ENCODE results near the gene KCTD11. TPM values are rescaled to one million over a fixed set of nuclear protein-coding genes. Genes with fewer than 3 reads are reported as not detected.

Gene KCTD11
- total RNA-seq, 2 experiments from 2014 or later: 11.2 to 12.5 TPM

DNA sequence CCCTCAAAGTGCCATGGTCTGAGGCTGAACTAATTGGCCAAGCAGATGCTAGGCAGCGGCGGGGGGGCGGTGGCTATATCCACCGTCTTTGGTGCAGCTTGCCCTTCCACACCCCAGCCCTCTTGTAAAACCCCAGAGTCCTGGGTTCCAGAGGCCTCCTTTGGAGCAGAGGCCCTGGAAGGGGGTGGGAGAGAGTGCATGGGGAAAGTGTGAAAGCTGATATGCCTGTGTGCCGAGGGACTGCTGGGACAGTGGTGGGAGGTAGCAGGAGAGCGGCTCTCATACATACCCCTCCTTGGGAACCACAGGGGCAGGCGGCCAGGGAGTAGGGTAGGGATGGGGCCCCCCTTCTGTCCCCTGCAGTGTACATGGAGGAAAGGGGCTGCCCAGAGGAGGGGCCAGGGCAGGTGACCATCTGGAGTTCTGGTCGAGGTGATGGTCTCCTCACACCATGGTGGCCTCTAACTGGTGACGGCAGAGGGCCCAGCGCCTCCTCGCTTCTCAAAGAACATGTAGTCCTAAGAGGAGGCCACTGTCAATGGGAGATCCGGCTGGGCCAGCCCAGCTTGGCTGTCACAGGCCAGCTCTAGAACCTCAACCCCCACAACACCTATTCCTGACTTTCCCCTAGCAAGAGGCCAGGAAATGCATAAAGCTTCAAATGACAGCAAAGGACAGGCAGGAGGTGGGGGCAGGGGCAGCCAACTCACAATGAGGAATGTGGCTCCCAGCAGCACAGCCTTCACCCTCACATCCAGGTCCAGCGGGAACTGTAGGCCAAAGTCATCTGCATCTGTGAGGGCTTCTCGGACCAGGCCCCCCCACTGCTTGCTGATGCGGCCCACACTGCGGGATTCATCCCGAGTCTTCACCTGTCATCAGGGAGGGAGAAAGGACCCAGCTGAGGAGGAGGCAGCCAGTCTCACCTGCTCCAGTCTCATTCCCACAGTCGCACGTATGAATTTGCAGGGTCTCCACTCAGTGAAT, 38.3 kb downstream of the KCTD11 start:
- peaks cover 33% of the 10 kb centered on the region for H3K4me1 Mint-ChIP-seq
- no peaks in the 10 kb centered on the region for H3K9me3 Mint-ChIP-seq
- H3K27me3 Mint-ChIP-seq: no peaks in the 10 kb centered on the region
- ChIA-PET CTCF (interaction anchor here (1.1 kb wide), 1 partner anchor 11 kb away, joined by 3 read pairs; no protein-coding TSS in a partner anchor), POLR2A (no interaction called here)
- H3K36me3 Mint-ChIP-seq (ENCODE audit: low read depth): peaks cover 39% of the 10 kb centered on the region
- no peak overlapping the region for H3K4me3 Mint-ChIP-seq
- no peak overlapping the region for H3K27ac Mint-ChIP-seq
- no peak for DNase-seq

DNA sequence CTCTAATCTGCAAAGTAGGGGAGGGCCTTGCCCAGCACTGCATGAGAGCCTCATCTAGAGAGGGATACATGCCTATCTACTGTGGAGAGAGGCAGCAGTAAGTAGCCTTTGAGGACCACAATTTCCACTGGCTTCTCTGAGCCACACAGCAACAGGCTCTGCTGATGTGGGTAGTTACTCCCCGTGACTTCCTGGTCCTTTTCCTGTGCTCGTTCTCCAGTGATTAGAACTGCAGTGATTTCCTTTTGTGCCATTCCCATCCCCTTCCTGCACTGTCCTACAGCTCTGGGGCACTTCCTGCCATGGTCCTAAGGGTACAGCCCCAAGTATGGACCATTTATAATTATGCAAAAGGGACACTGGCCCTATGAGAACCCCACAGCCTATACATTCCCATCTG, 39.3 kb downstream of the KCTD11 start:
- Mint-ChIP-seq H3K27ac (peak overlapping the region; percentile 26), H3K4me1 (peaks cover 34% of the 10 kb centered on the region), H3K36me3 (ENCODE audit: low read depth) (peaks cover 39% of the 10 kb centered on the region), H3K9me3 (no peaks in the 10 kb centered on the region), H3K27me3 (no peaks in the 10 kb centered on the region), H3K4me3 (peak overlapping the region; percentile 74)
- ChIA-PET CTCF (no interaction called here), POLR2A (no interaction called here)
- DNase-seq: no peak

DNA sequence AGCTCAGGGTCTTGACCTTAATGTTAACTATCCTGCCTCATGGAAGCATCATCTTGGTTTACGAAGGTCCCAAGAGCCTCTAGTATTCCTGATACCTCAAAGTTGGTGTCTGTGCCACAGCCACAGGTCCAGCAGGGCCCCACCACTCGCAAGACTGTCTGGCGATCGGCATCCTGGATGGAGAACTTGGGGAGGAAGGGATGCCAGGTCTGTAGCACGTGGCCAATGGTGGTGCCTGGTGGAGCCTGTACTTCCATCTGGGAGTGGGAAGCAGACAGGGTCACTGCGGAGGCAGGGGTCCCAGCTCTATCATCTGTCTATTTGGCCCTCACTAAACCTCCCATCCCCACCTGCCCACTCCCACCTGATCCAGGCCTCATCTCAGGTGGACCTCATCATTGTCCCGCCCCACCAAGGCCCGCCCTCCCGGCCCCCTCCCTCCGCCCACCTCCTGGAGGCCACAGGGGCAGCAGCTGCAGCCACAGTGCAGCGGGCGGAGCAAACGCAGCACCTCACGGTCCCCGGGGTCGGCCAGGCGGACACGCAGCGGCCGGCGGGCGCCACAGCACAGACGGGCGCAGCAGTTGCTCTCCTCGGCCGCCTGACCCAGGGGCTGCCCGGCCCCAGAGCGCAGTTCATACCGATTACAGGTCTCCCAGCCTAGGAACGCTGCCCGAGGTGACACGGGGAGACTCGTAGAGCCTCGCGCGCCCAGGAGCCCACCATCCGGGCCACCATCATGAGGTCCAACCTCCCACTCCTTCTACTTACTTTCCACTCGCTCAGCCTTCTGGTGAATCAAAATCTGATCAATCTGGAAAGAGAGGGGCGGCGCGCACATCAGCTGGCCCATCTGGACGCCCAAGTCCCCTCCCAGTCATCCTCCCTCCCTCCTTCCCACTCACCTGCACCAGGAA, 41.0 kb downstream of the KCTD11 start:
- H3K4me1 Mint-ChIP-seq: peaks cover 34% of the 10 kb centered on the region
- no peak for DNase-seq

DNA sequence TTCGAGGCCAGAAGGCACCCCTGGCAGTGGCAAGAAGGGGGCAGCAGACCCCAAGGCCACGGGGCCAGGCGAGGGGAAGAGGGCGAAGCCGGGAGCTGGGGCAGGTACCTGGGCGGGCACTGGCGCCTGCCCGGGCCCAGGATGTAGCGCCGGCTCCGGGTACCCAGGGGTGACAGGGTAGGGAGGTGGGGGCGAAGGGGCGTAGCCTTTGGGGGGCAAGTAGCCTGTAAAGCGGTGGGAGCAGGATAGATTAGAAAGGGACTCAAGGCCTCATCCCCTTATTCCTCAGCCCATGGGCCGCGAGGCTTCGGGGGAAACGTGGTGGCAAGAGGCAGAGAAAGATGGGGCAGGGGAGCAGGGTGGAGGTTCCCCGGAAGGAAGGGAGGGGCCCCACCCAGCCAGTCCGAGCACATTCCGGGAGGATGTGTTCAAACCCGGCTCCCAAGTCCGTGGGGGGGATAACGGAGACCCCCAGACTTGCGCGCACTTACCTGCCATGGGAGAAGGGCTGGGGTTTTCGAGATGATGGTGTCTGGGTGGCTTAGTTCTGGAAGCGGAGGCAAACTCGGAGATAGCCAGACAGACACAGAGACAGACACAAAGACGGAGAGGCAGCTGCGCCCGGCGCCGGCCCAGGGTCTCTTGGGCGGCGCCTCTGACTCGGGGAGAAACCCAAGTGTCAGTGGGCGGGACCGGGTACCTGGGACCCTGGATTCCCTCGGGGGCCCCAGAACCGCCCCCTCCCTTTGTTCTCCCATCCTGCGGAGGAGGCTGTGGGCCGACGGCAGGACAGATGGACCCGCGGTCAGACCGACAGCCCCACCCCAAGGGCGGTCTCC, 41.9 kb downstream of the KCTD11 start:
- CTCF ChIA-PET: interaction anchor here (0.6 to 1.1 kb wide), 3 partner anchors 25 to 822 kb away, joined by 3 to 4 read pairs (median 3); no protein-coding TSS in a partner anchor
- peaks cover 38% of the 10 kb centered on the region for H3K36me3 Mint-ChIP-seq (ENCODE audit: low read depth)
- POLR2A ChIA-PET: no interaction called here
- peak overlapping the region; percentile 97 for H3K4me3 Mint-ChIP-seq
- H3K4me1 Mint-ChIP-seq: peaks cover 34% of the 10 kb centered on the region
- peak overlapping the region; percentile 89 for H3K27ac Mint-ChIP-seq
- H3K9me3 Mint-ChIP-seq: no peaks in the 10 kb centered on the region
- DNase-seq: peak; percentile 69
- no peaks in the 10 kb centered on the region for H3K27me3 Mint-ChIP-seq

More for the DNA sequence above, 41.0 kb downstream of the KCTD11 start:
- POLR2A ChIA-PET: no interaction called here
- H3K27ac Mint-ChIP-seq: peak overlapping the region; percentile 36
- CTCF ChIA-PET: interaction anchor here (0.6 to 1.1 kb wide), 2 partner anchors 44 to 823 kb away, joined by 3 to 4 read pairs; no protein-coding TSS in a partner anchor
- H3K4me3 Mint-ChIP-seq: peak overlapping the region; percentile 97
- no peaks in the 10 kb centered on the region for H3K9me3 Mint-ChIP-seq
- H3K36me3 Mint-ChIP-seq (ENCODE audit: low read depth): peaks cover 39% of the 10 kb centered on the region
- H3K27me3 Mint-ChIP-seq: no peaks in the 10 kb centered on the region

DNA sequence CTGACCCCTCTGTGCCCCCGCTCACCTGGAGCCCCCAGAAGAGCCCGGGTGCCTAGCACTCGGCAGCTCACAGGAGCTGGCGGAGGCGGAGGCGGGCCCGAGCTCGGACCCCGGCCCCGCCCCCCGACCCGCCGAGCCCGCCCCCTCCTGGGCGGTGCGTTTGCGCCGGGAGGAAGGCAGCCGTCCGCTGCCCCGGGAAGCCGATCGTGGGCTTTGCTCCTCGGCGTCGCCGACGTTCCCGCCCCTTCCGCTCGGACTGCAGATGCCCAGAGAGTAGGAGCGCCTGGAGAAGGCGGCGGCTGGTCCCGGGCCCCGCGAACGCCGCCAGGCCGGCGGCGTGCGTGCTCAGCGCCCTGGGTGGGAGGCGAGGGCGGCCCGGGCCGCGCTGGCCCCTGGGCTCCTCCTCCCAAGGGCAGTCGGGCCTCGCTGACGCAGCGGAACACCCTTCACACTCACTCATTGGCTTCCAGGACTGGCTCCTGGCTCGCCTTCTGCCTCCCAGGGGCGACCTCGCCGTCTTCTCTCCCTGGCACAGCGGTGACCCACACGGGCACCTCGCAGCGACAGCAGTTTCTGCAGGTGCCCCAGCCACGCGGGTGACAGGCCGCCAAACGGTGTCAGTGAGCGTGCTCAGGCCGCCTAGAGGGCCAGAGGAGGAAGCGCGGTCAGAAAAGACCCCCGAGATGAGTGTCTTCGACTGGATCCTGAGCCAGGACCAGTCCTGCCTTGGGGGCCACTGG, 42.7 kb downstream of the KCTD11 start, which contains the start of gene PLSCR3:
Gene PLSCR3 (minus strand): TSS at position 74 of the 740 bp plus-strand sequence. CDS start 415 bp downstream, outside the sequence.
- peak; percentile 80 for DNase-seq
- H3K27me3 Mint-ChIP-seq: no peaks in the 10 kb centered on the region
- peak within 1 kb of the TSS; percentile 97 for H3K4me3 Mint-ChIP-seq
- POLR2A ChIA-PET: no interaction called here
- H3K36me3 Mint-ChIP-seq (ENCODE audit: low read depth): peaks cover 31% of the 10 kb centered on the region
- H3K9me3 Mint-ChIP-seq: no peaks in the 10 kb centered on the region
- CTCF ChIA-PET: interaction anchor here (0.6 to 1.7 kb wide), 6 partner anchors 13 to 117 kb away, joined by 3 to 4 read pairs (median 3); no protein-coding TSS in a partner anchor
- peak within 1 kb of the TSS; percentile 89 for H3K27ac Mint-ChIP-seq
- H3K4me1 Mint-ChIP-seq: peaks cover 34% of the 10 kb centered on the region

DNA sequence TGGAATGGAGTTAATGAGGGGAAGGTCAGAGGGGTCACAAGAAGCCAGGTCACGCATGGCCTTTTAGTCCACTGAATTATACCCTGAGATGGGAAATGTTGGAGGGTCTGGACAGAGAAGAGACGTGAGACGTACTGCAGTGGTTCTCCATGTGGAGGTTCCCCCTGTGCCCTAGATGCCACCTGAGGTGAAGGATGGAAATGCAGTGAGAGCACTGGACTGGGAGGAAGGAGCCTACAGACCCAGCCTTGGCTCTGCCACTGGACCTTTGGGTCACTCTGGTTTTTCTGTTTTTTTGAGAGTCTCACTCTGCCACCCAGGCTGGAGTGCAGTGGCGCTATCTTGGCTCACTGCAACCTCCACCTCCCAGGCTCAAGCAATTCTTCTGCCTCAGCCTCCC, 44.2 kb downstream of the KCTD11 start:
- no peak overlapping the region for H3K27ac Mint-ChIP-seq
- CTCF ChIA-PET: interaction anchor here (1.4 to 1.7 kb wide), 2 partner anchors 41 to 48 kb away, joined by 4 to 5 read pairs; no protein-coding TSS in a partner anchor

DNA sequence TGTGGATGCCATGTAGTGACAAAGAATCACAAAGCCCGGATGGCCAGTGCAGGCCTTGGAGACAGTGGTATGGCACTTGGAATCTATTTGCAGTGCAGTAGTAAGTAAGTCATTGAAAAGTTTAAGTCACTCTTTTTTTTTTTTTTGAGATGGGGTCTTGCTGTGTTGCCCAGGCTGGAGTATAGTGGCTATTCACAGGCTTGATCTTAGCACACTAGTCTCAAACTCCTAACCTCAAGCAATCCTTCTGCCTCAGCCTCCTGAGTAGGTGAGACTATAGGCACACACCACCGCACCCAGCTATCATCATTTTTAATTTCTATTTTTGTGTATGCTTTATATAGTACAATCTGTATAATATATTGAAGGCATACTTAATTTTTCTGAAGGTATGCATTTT, 46.6 kb downstream of the KCTD11 start:
- Mint-ChIP-seq H3K36me3 (ENCODE audit: low read depth) (peaks cover 7% of the 10 kb centered on the region), H3K9me3 (no peaks in the 10 kb centered on the region), H3K27ac (no peak overlapping the region), H3K4me3 (no peak overlapping the region), H3K27me3 (no peaks in the 10 kb centered on the region), H3K4me1 (peaks cover 23% of the 10 kb centered on the region)
- no peak for DNase-seq
- POLR2A ChIA-PET: no interaction called here
- CTCF ChIA-PET: interaction anchor here (0.6 to 2.0 kb wide), 7 partner anchors 10 to 162 kb away, joined by 3 to 6 read pairs (median 3); partner anchors contain the start of genes ACAP1 and SENP3

More for the DNA sequence above, 44.2 kb downstream of the KCTD11 start:
- peak overlapping the region; percentile 11 for H3K4me3 Mint-ChIP-seq
- H3K4me1 Mint-ChIP-seq: peaks cover 32% of the 10 kb centered on the region
- DNase-seq: no peak
- no peaks in the 10 kb centered on the region for H3K9me3 Mint-ChIP-seq
- H3K36me3 Mint-ChIP-seq (ENCODE audit: low read depth): peaks cover 22% of the 10 kb centered on the region
- no peaks in the 10 kb centered on the region for H3K27me3 Mint-ChIP-seq
- POLR2A ChIA-PET: no interaction called here

DNA sequence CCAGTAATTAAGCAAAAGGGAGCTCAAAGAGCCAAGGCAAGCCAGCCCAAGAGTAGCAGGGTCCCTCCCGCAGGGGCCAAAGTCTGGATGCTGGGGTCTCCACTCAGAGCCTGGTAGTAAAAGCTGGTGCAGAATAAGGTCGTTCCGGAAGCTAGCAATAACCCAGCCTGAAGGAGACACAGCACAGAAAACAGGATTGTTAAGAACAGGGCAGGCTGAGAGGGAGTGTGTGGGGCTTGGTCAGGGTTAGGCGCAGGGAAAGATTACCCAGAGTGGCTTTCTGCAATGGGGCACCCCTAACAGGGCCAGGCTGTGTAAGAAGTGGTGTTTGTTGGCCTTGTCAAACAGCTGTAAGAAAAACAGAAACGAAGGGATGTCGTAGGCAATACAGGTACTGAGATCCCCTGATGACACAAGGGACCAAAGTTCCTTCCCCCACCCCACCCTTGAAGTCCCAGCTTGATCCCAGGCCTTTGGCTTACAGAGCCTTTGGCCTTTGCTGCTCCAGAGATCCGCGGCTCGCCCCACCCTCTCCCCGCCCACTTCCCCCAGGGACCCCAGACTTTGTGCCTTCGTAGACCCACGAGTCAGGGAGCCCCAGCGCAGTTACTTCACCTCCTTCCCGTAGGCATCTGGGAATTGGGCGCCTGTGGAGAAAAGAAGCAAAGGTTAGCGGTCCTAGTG, 51.2 kb downstream of the KCTD11 start:
- peak; percentile 31 for DNase-seq
- peak overlapping the region; percentile 95 for H3K27ac Mint-ChIP-seq
- no peaks in the 10 kb centered on the region for H3K9me3 Mint-ChIP-seq
- peaks cover 5% of the 10 kb centered on the region for H3K36me3 Mint-ChIP-seq (ENCODE audit: low read depth)
- CTCF ChIA-PET: interaction anchor here (0.6 to 2.9 kb wide), 10 partner anchors 26 to 285 kb away, joined by 3 to 10 read pairs (median 6); partner anchors contain the start of genes TMEM102, TP53 and WRAP53
- peaks cover 26% of the 10 kb centered on the region for H3K4me1 Mint-ChIP-seq
- H3K27me3 Mint-ChIP-seq: peaks cover 12% of the 10 kb centered on the region
- peak overlapping the region; percentile 95 for H3K4me3 Mint-ChIP-seq
- POLR2A ChIA-PET: interaction anchor here (0.6 kb wide), 1 partner anchor 51 kb away, joined by 3 read pairs; no protein-coding TSS in a partner anchor

DNA sequence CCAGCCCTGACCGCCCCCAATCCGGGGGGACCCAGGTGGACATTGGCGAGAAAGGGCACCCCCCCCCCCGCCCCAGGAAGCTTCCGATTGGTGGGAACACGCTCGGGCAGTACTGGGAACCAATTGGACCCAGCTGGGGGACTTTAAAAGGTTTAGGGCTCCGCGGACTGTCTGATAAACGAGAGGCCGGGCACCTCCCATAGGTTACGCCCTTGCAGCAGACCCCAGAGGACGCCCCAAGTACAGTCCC, 51.7 kb downstream of the KCTD11 start:
- ChIA-PET CTCF (interaction anchor here (0.6 to 2.7 kb wide), 10 partner anchors 18 to 284 kb away, joined by 3 to 10 read pairs (median 4); partner anchors contain the start of genes TMEM102, TP53 and WRAP53), POLR2A (no interaction called here)
- Mint-ChIP-seq H3K4me3 (peak overlapping the region; percentile 95), H3K27ac (peak overlapping the region; percentile 95), H3K36me3 (ENCODE audit: low read depth) (peaks cover 5% of the 10 kb centered on the region), H3K27me3 (peaks cover 12% of the 10 kb centered on the region), H3K9me3 (no peaks in the 10 kb centered on the region), H3K4me1 (peaks cover 26% of the 10 kb centered on the region)
- DNase-seq: no peak

DNA sequence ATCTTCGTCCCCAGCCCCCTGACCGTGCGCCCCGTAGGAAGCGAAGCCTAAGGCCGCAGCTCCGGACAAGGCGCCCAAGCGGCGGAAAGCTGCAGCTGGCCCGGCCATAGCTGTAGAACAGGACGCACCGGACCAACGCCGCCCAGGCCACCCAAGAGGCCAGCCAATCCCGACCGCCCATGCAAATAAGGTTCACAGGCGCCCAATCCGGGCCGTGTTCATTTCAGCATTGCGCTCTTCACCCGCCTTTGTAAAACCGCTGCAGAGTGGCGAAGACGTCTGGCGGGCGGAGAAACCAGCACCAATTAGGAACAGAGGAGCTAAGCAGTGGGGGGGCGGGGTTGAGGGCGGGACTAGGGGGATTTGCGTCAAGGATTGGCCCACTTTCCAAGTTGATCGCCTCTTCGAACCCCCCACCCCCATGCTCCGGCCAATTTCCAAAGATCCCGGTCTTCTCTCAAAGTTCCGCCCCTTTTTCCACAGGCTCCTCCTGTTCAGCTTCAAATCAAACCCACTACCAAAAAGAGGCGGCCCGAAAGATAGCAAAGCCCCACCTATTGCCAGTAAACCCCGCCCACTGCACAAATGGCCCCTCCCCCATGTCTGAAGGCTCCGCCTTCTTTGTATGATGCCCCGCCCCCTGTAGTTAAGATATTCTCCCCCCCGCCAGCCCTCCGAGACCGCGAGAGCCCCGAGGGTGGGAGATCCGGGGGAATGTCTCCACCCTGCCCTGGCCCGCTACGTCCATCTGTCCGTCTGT, 52.2 kb downstream of the KCTD11 start, which contains the start of gene TMEM256:
Gene TMEM256 (minus strand): TSS at position 121 of the 760 bp plus-strand sequence. CDS start 13 bp downstream, at position 108.
- peak; percentile 98 for DNase-seq
- Mint-ChIP-seq H3K9me3 (no peaks in the 10 kb centered on the region), H3K27ac (peak within 1 kb of the TSS; percentile 95), H3K4me1 (peaks cover 28% of the 10 kb centered on the region), H3K27me3 (peaks cover 12% of the 10 kb centered on the region), H3K4me3 (peak within 1 kb of the TSS; percentile 95), H3K36me3 (ENCODE audit: low read depth) (peaks cover 5% of the 10 kb centered on the region)
- CTCF ChIA-PET: interaction anchor here (0.6 to 2.7 kb wide), 9 partner anchors 19 to 284 kb away, joined by 3 to 10 read pairs (median 4); partner anchors contain the start of genes TMEM102, TP53 and WRAP53
- POLR2A ChIA-PET: interaction anchor here (0.6 to 0.8 kb wide), 2 partner anchors 42 to 245 kb away, joined by 3 to 4 read pairs; no protein-coding TSS in a partner anchor

All from activated CD4-positive, alpha-beta T cell treated with anti-CD3 and anti-CD28 coated beads, Interleukin-2, amount 10 ng/mL, durations not matched to agents 7 days and 5 days (primary cell).